Large intestine (tissue), 1 donor: Measurements from ENCODE around the gene DRC1. TPM values are rescaled to one million over a fixed set of nuclear protein-coding genes. Genes with fewer than 3 reads are reported as not detected.

ENCODE experiments used
- polyA plus RNA-seq: library from polyadenylated mRNA; unstranded; fragments of 120-200 nt; gene quantifications from one replicate; pipeline ENCODE4 v1.2.1, GENCODE V29; 2013

Gene DRC1
- polyA plus RNA-seq, 1 donor: 0.76 TPM

Other genes with a start within 250 kb of the DRC1 start
- gene GAREM2, start 228.8 kb upstream of the DRC1 start, polyA plus RNA-seq: 2.4 TPM
- 219 TPM for gene HADHA, start 157.3 kb upstream of the DRC1 start, polyA plus RNA-seq
- gene HADHB, start 157.0 kb upstream of the DRC1 start, polyA plus RNA-seq: 115 TPM
- 36.8 TPM for gene SELENOI, start 55.8 kb upstream of the DRC1 start, polyA plus RNA-seq
- gene ADGRF3, start 55.1 kb upstream of the DRC1 start, polyA plus RNA-seq: 0.73 TPM
- gene OTOF, start 76.2 kb downstream of the DRC1 start, polyA plus RNA-seq: 5.4 TPM
- gene CIB4, start 239.4 kb downstream of the DRC1 start, polyA plus RNA-seq: 0.21 TPM